Astrocyte (in vitro differentiated cells and primary cell): ENCODE data around the gene CHD3. TPM values are rescaled to one million over a fixed set of nuclear protein-coding genes. Genes with fewer than 3 reads are reported as not detected.

Source experiments
- DNase-seq: peaks from one replicate; pipeline ENCODE4 v3.0.0-alpha.2; 2010; ENCODE audit warnings: low read depth
- FAIRE-seq: peaks from 2 replicates; lab custom pipeline; 2011; peaks lifted over from hg19 to GRCh38; lab: Jason Lieb, UNC
- H2AFZ ChIP-seq: 2 replicates; pipeline ENCODE4 v1.6.0; 2012; ENCODE audit warnings: low read depth, low read length, inconsistent platforms
- H3K27ac ChIP-seq: 2 replicates; pipeline ENCODE4 v1.5.1; 2011; ENCODE audit warnings: low read depth, low read length, inconsistent platforms
- H3K27me3 ChIP-seq: 2 replicates; pipeline ENCODE4 v1.6.0; 2011; ENCODE audit warnings: low read length, inconsistent platforms; ENCODE audit not compliant: insufficient read depth
- H3K36me3 ChIP-seq: 2 replicates; pipeline ENCODE4 v1.5.1; 2011; ENCODE audit warnings: low read length, inconsistent platforms; ENCODE audit not compliant: insufficient read depth
- H3K4me1 ChIP-seq: 2 replicates; pipeline ENCODE4 v1.5.1; 2011; ENCODE audit warnings: low read length, inconsistent platforms; ENCODE audit not compliant: insufficient read depth
- H3K4me2 ChIP-seq: 2 replicates; pipeline ENCODE4 v1.6.0; 2012; ENCODE audit warnings: low read length, inconsistent platforms
- H3K4me3 ChIP-seq: 2 replicates; pipeline ENCODE4 v1.5.1; 2011; ENCODE audit warnings: low read depth, mild to moderate bottlenecking, low read length, inconsistent platforms; ENCODE audit not compliant: insufficient read depth
- H3K79me2 ChIP-seq: 2 replicates; pipeline ENCODE4 v1.6.0; 2012; ENCODE audit warnings: mild to moderate bottlenecking, low read length, inconsistent platforms; ENCODE audit not compliant: insufficient read depth
- H3K9ac ChIP-seq: 2 replicates; pipeline ENCODE4 v1.6.0; 2012; ENCODE audit warnings: mild to moderate bottlenecking, low read length, inconsistent platforms
- H3K9me3 ChIP-seq: 2 replicates; pipeline ENCODE4 v1.5.1; 2012; ENCODE audit warnings: low read depth, mild to moderate bottlenecking, low read length, inconsistent platforms; ENCODE audit not compliant: insufficient read depth
- H4K20me1 ChIP-seq: 2 replicates; pipeline ENCODE4 v1.6.0; 2012; ENCODE audit warnings: low read length, inconsistent platforms; ENCODE audit not compliant: insufficient read depth
- H3K27ac Mint-ChIP-seq: one replicate; pipeline ENCODE4 v1.8.0; 2021; ENCODE audit warnings: mild to moderate bottlenecking, mixed read lengths; ENCODE audit not compliant: unreplicated experiment
- H3K27me3 Mint-ChIP-seq: one replicate; pipeline ENCODE4 v1.8.0; 2021; ENCODE audit warnings: low read depth, mixed read lengths; ENCODE audit not compliant: unreplicated experiment
- H3K36me3 Mint-ChIP-seq: one replicate; pipeline ENCODE4 v1.8.0; 2021; ENCODE audit warnings: low read depth, mixed read lengths; ENCODE audit not compliant: unreplicated experiment
- H3K4me1 Mint-ChIP-seq: one replicate; pipeline ENCODE4 v1.8.0; 2021; ENCODE audit warnings: low read depth, mixed read lengths; ENCODE audit not compliant: unreplicated experiment
- H3K4me3 Mint-ChIP-seq: one replicate; pipeline ENCODE4 v1.8.0; 2021; ENCODE audit warnings: mild to moderate bottlenecking, moderate library complexity, mixed read lengths; ENCODE audit not compliant: unreplicated experiment
- H3K9me3 Mint-ChIP-seq: one replicate; pipeline ENCODE4 v1.8.0; 2021; ENCODE audit warnings: mild to moderate bottlenecking, mixed read lengths; ENCODE audit not compliant: unreplicated experiment
- EZH2 ChIP-seq: IDR thresholded peaks from 2 replicates; pipeline ENCODE4 v1.6.1; 2012; ENCODE audit warnings: mild to moderate bottlenecking, low read length, inconsistent platforms; ENCODE audit not compliant: insufficient read depth
- total RNA-seq: library from RNA; stranded (reverse); gene quantifications from 2 replicates; pipeline ENCODE4 v1.2.1, GENCODE V29; 2021
- TF ChIP-seq, protein P1 (sequence below): IDR thresholded peaks from 2 replicates; pipeline ENCODE4 v1.5.1; 2011; ENCODE audit warnings: low read depth, mild to moderate bottlenecking, inconsistent platforms, low read length, moderate library complexity; ENCODE audit not compliant: insufficient read depth

Gene CHD3
- total RNA-seq, 1 donor from 2014 or later, result 111 TPM

DNA sequence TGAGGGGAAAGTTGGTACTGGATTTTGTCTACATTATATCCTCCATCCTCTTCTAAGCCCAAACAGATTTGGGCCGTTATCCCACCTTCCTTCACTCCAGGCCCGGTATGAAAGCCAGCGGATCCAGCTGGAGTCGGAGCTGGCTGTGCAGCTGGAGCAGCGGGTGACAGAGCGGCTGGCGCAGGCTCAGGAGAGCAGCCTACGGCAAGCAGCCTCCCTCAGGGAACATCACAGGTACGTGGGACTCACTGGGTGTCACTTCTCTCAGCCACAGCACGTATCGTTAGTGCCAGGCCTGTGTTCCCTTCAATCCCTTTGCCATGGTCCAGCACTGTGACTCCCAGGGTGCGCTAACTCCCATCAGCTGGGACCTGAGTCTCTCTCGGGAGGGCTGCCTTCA lies 54.7 kb downstream of the CHD3 start:
- peaks cover 27% of the 10 kb centered on the region for H3K36me3 Mint-ChIP-seq
- H3K27ac Mint-ChIP-seq, result no peak overlapping the region
- no peaks in the 10 kb centered on the region for H3K9me3 Mint-ChIP-seq
- no peaks in the 10 kb centered on the region for H3K4me1 ChIP-seq
- no peak overlapping the region for H3K4me3 ChIP-seq
- no peak overlapping the region for H2AFZ ChIP-seq
- no peak overlapping the region for H3K9ac ChIP-seq
- no peaks in the 10 kb centered on the region for H3K27me3 Mint-ChIP-seq
- no peaks in the 10 kb centered on the region for H3K79me2 ChIP-seq
- H3K4me3 Mint-ChIP-seq, result no peak overlapping the region
- peaks cover 47% of the 10 kb centered on the region for H3K36me3 ChIP-seq
- peaks cover 4% of the 10 kb centered on the region for H4K20me1 ChIP-seq
- DNase-seq (no peak), FAIRE-seq (no peak)
- H3K9me3 ChIP-seq, result no peaks in the 10 kb centered on the region
- H3K27ac ChIP-seq, result no peak overlapping the region
- TF ChIP-seq EZH2, result no peak
- TF ChIP-seq, protein P1, sequence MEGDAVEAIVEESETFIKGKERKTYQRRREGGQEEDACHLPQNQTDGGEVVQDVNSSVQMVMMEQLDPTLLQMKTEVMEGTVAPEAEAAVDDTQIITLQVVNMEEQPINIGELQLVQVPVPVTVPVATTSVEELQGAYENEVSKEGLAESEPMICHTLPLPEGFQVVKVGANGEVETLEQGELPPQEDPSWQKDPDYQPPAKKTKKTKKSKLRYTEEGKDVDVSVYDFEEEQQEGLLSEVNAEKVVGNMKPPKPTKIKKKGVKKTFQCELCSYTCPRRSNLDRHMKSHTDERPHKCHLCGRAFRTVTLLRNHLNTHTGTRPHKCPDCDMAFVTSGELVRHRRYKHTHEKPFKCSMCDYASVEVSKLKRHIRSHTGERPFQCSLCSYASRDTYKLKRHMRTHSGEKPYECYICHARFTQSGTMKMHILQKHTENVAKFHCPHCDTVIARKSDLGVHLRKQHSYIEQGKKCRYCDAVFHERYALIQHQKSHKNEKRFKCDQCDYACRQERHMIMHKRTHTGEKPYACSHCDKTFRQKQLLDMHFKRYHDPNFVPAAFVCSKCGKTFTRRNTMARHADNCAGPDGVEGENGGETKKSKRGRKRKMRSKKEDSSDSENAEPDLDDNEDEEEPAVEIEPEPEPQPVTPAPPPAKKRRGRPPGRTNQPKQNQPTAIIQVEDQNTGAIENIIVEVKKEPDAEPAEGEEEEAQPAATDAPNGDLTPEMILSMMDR, result no peak
- no peaks in the 10 kb centered on the region for H3K27me3 ChIP-seq
- no peak overlapping the region for H3K4me2 ChIP-seq
- H3K4me1 Mint-ChIP-seq, result peaks cover 6% of the 10 kb centered on the region

DNA sequence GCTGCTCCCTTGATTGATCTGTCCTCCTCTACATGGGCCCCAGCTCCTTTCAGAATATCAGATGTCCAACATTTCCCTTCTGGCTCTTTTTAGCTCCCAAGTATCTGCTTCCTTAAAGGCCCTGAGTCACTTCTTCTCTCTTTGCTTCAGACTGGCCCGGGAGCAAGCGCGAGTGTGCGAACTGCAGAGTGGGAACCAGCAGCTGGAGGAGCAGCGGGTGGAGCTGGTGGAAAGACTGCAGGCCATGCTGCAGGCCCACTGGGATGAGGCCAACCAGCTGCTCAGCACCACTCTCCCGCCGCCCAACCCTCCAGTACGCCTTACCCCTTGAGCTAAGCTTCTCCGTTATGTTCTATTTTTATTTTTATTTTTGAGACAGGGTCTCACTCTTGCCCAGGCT lies 55.7 kb downstream of the CHD3 start:
- Histone ChIP-seq H4K20me1 (peaks cover 4% of the 10 kb centered on the region), H3K27me3 (no peaks in the 10 kb centered on the region), H3K4me3 (no peak overlapping the region), H3K36me3 (peaks cover 52% of the 10 kb centered on the region), H3K9me3 (no peaks in the 10 kb centered on the region), H3K9ac (no peak overlapping the region), H3K4me1 (no peaks in the 10 kb centered on the region), H3K79me2 (no peaks in the 10 kb centered on the region), H3K4me2 (no peak overlapping the region), H3K27ac (no peak overlapping the region), H2AFZ (no peak overlapping the region)
- Mint-ChIP-seq H3K4me3 (no peak overlapping the region), H3K4me1 (peaks cover 6% of the 10 kb centered on the region), H3K27ac (no peak overlapping the region), H3K9me3 (peaks cover 1% of the 10 kb centered on the region), H3K36me3 (peaks cover 38% of the 10 kb centered on the region), H3K27me3 (no peaks in the 10 kb centered on the region)
- DNase-seq (no peak), FAIRE-seq (no peak)
- TF ChIP-seq EZH2, result no peak
- TF ChIP-seq, protein P1, result no peak

DNA sequence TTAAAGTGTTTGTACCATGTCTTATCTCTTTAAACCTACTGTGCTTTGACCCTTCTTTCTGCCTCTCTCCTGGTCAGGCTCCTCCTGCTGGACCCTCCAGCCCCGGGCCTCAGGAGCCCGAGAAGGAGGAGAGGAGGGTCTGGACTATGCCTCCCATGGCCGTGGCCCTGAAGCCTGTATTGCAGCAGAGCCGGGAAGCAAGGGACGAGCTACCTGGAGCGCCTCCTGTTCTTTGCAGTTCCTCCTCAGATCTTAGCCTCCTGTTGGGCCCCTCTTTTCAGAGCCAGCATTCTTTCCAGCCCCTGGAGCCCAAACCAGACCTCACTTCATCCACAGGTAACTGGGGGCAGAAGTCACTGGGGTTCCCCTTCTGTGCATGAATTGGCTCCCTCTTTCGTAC lies 57.1 kb downstream of the CHD3 start:
- Mint-ChIP-seq H3K9me3 (peaks cover 2% of the 10 kb centered on the region), H3K4me1 (peaks cover 6% of the 10 kb centered on the region), H3K4me3 (no peak overlapping the region), H3K27ac (no peak overlapping the region), H3K36me3 (peaks cover 34% of the 10 kb centered on the region), H3K27me3 (no peaks in the 10 kb centered on the region)
- Histone ChIP-seq H2AFZ (no peak overlapping the region), H3K79me2 (no peaks in the 10 kb centered on the region), H3K4me2 (no peak overlapping the region), H3K27me3 (no peaks in the 10 kb centered on the region), H4K20me1 (no peaks in the 10 kb centered on the region), H3K27ac (no peak overlapping the region), H3K4me3 (no peak overlapping the region), H3K9ac (no peak overlapping the region), H3K4me1 (no peaks in the 10 kb centered on the region), H3K36me3 (peaks cover 51% of the 10 kb centered on the region), H3K9me3 (no peaks in the 10 kb centered on the region)
- TF ChIP-seq EZH2, result no peak
- TF ChIP-seq, protein P1, result no peak
- DNase-seq (no peak), FAIRE-seq (no peak)
